Uterus (tissue), 2 donors: ENCODE measurements around the gene CREB1.

Source experiments
- POLR2A ChIP-seq, 2 donors: fragments of 450-650 bp; IDR thresholded peaks; one replicate each; pipeline ENCODE4 v1.6.1; 2016; ENCODE audit warnings: antibody characterized with exemption in 2 of 2, mild to moderate bottlenecking in 1 of 2, moderate library complexity in 1 of 2
- TF ChIP-seq, protein P1 (sequence below), 4 experiments: fragments of 200-600 bp in 2 of 4; fragments of 450-650 bp in 2 of 4; sonication (generic) in 2 of 4; IDR thresholded peaks; one replicate each; pipeline ENCODE4 v1.5.1; 2016 to 2019; ENCODE audit warnings: antibody characterized with exemption in 4 of 4, mild to moderate bottlenecking in 2 of 4, moderate library complexity in 1 of 4

GRCh38 chr2:207491956-207492355 lies 37.8 kb upstream of the CREB1 start:
- TF ChIP-seq POLR2A (IDR thresholded peaks at IDR 0.05), result no peak
- TF ChIP-seq, protein P1, sequence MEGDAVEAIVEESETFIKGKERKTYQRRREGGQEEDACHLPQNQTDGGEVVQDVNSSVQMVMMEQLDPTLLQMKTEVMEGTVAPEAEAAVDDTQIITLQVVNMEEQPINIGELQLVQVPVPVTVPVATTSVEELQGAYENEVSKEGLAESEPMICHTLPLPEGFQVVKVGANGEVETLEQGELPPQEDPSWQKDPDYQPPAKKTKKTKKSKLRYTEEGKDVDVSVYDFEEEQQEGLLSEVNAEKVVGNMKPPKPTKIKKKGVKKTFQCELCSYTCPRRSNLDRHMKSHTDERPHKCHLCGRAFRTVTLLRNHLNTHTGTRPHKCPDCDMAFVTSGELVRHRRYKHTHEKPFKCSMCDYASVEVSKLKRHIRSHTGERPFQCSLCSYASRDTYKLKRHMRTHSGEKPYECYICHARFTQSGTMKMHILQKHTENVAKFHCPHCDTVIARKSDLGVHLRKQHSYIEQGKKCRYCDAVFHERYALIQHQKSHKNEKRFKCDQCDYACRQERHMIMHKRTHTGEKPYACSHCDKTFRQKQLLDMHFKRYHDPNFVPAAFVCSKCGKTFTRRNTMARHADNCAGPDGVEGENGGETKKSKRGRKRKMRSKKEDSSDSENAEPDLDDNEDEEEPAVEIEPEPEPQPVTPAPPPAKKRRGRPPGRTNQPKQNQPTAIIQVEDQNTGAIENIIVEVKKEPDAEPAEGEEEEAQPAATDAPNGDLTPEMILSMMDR (IDR thresholded peaks at IDR 0.05), result no peak
